Activated CD8-positive, alpha-beta memory T cell treated with anti-CD3 and anti-CD28 coated beads for 4 hours (primary cell): ENCODE data around the gene PCNT.
"Not testable (repeated sequence)": the region's sequence is repeated elsewhere in the genome, so short reads cannot be mapped to it uniquely, and the experiment has no call there.

Experiments used
- DNase-seq, 2 donors: peaks; one replicate each; pipeline ENCODE4 v3.0.0-alpha.2; 2020; ENCODE audit warnings: low read depth in 2 of 2

The PCNT gene

GRCh38 chr21:46385846-46386733 lies 62.1 kb downstream of the PCNT start:
- DNase-seq, result no peak

GRCh38 chr21:46386734-46387088 lies 62.8 kb downstream of the PCNT start:
- DNase-seq, result no peak

- no peak for DNase-seq
These were observed 64.4 kb downstream of the PCNT start for GRCh38 chr21:46388206-46388880.

GRCh38 chr21:46388896-46389295 lies 64.9 kb downstream of the PCNT start:
- DNase-seq, result no peak

- DNase-seq, result no peak
These were observed 66.9 kb downstream of the PCNT start for GRCh38 chr21:46390603-46391545.

- DNase-seq, result no peak
These were observed 67.8 kb downstream of the PCNT start for GRCh38 chr21:46391773-46392172.

GRCh38 chr21:46392921-46393320 lies 69.0 kb downstream of the PCNT start:
- no peak for DNase-seq

- DNase-seq, result no peak
These were observed 69.5 kb downstream of the PCNT start for GRCh38 chr21:46393451-46393940.

GRCh38 chr21:46393941-46394594 lies 70.1 kb downstream of the PCNT start:
- no peak for DNase-seq

GRCh38 chr21:46394595-46395104 lies 70.7 kb downstream of the PCNT start:
- no peak for DNase-seq

- DNase-seq, result no peak
These were observed 73.4 kb downstream of the PCNT start for GRCh38 chr21:46397211-46397905.

GRCh38 chr21:46397993-46398392 lies 74.0 kb downstream of the PCNT start:
- DNase-seq, result no peak

GRCh38 chr21:46399129-46399528 lies 75.2 kb downstream of the PCNT start:
- DNase-seq, result no peak

- DNase-seq, result no peak
These were observed 75.7 kb downstream of the PCNT start for GRCh38 chr21:46399686-46400085.

GRCh38 chr21:46401186-46401910 lies 77.4 kb downstream of the PCNT start:
- no peak for DNase-seq

- no peak for DNase-seq
These were observed 78.5 kb downstream of the PCNT start for GRCh38 chr21:46402421-46402820.

- DNase-seq, result not testable (repeated sequence)
These were observed 79.4 kb downstream of the PCNT start for GRCh38 chr21:46403234-46403811.

- no peak for DNase-seq
These were observed 80.3 kb downstream of the PCNT start for GRCh38 chr21:46404306-46404705.

GRCh38 chr21:46406001-46406400 lies 82.0 kb downstream of the PCNT start:
- no peak for DNase-seq
